ENCODE results near the gene CPEB4. TPM values are rescaled to one million over a fixed set of nuclear protein-coding genes. Genes with fewer than 3 reads are reported as not detected.

The CPEB4 gene
- total and polyA plus RNA-seq, 2 donors (not counting 3 experiments of a cell fraction or from before 2014, with no cell fraction given): 11.3 to 16.4 TPM

GRCh38 chr5:174010365-174010764 lies 122.2 kb downstream of the CPEB4 start:
- H3K9me3 ChIP-seq (replicated peaks; ENCODE audit: control insufficient read depth, insufficient read depth, low read length): no peaks in the 10 kb centered on the region
- POLR2A ChIA-PET: no interaction called here
- dilution Hi-C loops (cut with MboI; ENCODE audit: extremely low pct_ligation_motif_present, low sequenced_read_pairs): no loop called here

More at GRCh38 chr5:174010365-174010764, 122.2 kb downstream of the CPEB4 start:
- Histone ChIP-seq H3K27me3 (ENCODE audit: control insufficient read depth in 2 of 2, insufficient read depth in 2 of 2, low read length in 2 of 2) (no peaks in the 10 kb centered on the region), H3K4me2 (ENCODE audit: insufficient read depth, low read length) (no peak overlapping the region), H3K27ac (ENCODE audit: insufficient read depth, low read depth, low read length) (no peak overlapping the region), H3K9me1 (replicated peaks; ENCODE audit: control insufficient read depth, extremely low read depth, insufficient read depth, low read length) (no peaks in the 10 kb centered on the region), H3K9ac (replicated peaks; ENCODE audit: extremely low read depth, insufficient read depth, low read length) (no peak overlapping the region), H3K36me3 (ENCODE audit: control insufficient read depth in 2 of 2, extremely low read depth in 1 of 2, insufficient read depth in 2 of 2, low read length in 2 of 2) (no peaks in the 10 kb centered on the region), H3K4me1 (ENCODE audit: control insufficient read depth, extremely low read depth, insufficient read depth, low read length) (no peaks in the 10 kb centered on the region), H3K79me2 (ENCODE audit: control insufficient read depth, insufficient read depth, low read length) (no peaks in the 10 kb centered on the region), H3K4me3 (replicated peaks in 1 of 3; ENCODE audit: insufficient read depth in 1 of 3, low read depth in 1 of 3, low read length in 3 of 3) (no peak overlapping the region), H4K20me1 (replicated peaks; ENCODE audit: control insufficient read depth, extremely low read depth, insufficient read depth, low read length) (no peaks in the 10 kb centered on the region), H2AFZ (ENCODE audit: low read depth, low read length) (no peak overlapping the region)
- BruUV-seq (replicated peaks): no TSS peak
- no peak for FAIRE-seq
- intact Hi-C loops (cut with micrococcal nuclease): no loop called here
- TF ChIP-seq, protein P1, sequence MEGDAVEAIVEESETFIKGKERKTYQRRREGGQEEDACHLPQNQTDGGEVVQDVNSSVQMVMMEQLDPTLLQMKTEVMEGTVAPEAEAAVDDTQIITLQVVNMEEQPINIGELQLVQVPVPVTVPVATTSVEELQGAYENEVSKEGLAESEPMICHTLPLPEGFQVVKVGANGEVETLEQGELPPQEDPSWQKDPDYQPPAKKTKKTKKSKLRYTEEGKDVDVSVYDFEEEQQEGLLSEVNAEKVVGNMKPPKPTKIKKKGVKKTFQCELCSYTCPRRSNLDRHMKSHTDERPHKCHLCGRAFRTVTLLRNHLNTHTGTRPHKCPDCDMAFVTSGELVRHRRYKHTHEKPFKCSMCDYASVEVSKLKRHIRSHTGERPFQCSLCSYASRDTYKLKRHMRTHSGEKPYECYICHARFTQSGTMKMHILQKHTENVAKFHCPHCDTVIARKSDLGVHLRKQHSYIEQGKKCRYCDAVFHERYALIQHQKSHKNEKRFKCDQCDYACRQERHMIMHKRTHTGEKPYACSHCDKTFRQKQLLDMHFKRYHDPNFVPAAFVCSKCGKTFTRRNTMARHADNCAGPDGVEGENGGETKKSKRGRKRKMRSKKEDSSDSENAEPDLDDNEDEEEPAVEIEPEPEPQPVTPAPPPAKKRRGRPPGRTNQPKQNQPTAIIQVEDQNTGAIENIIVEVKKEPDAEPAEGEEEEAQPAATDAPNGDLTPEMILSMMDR (IDR thresholded peaks at IDR 0.05; ENCODE audit: extremely low read depth in 1 of 2, insufficient read depth in 1 of 2, low read depth in 1 of 2, low read length in 2 of 2): no peak
- TF ChIP-seq FOS (IDR thresholded peaks at IDR 0.05; ENCODE audit: borderline replicate concordance, insufficient read depth, low read length) (no peak), EZH2 (IDR thresholded peaks at IDR 0.05; ENCODE audit: borderline replicate concordance, low read depth, low read length, severe bottlenecking) (no peak), MYC (IDR thresholded peaks at IDR 0.05; ENCODE audit: low read depth, low read length) (no peak), POLR2AphosphoS5 (IDR thresholded peaks at IDR 0.05; ENCODE audit: insufficient read depth, low read depth, low read length) (no peak), JUN (IDR thresholded peaks at IDR 0.05; ENCODE audit: borderline replicate concordance, insufficient read depth, insufficient read length, low read depth) (no peak), GATA2 (IDR thresholded peaks at IDR 0.05; ENCODE audit: insufficient read depth, insufficient read length, low read depth, low read length) (no peak), POLR2A (IDR thresholded peaks at IDR 0.05; ENCODE audit: low read depth, low read length) (no peak), MAX (IDR thresholded peaks at IDR 0.05; ENCODE audit: insufficient read depth, insufficient read length) (no peak)
- CTCF ChIA-PET: no interaction called here
- DNase-seq (ENCODE audit: low read depth, low spot score): no peak

Measured in endothelial cell of umbilical vein (primary cell).